Mammary epithelial cell (primary cell): ENCODE data around the gene EDN3.

Experiments used
- EZH2 ChIP-seq: IDR thresholded peaks from 2 replicates; pipeline ENCODE4 v1.6.1; 2012; ENCODE audit warnings: low read length, inconsistent platforms, borderline replicate concordance
- TF ChIP-seq, protein P1 (sequence below), 2 donors: IDR thresholded peaks in 1 of 2; conservative IDR thresholded peaks in 1 of 2; 2 replicates each; pipeline ENCODE4 v1.5.1; 2011 to 2012; ENCODE audit warnings: inconsistent platforms in 2 of 2, low read length in 2 of 2, mild to moderate bottlenecking in 2 of 2, control low read depth in 1 of 2, low read depth in 1 of 2; ENCODE audit not compliant: insufficient read depth in 1 of 2; ENCODE audit errors: extremely low read depth in 1 of 2

DNA sequence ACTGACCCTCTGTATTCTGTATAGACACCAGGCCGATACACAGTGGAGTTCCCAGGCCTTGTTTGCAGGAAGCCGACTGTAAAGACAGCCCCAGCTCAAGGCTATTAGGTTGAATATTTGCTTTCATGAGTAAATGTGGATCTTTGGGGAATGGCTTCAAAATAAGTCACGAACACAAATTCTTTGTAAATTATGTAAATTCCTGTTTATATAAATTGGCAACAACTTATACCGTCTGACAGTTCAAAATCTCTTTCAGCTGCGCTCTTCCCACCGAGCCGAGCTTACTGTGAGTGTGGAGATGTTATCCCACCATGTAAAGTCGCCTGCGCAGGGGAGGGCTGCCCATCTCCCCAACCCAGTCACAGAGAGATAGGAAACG lies 24.7 kb downstream of the EDN3 start:
- TF ChIP-seq, protein P1, sequence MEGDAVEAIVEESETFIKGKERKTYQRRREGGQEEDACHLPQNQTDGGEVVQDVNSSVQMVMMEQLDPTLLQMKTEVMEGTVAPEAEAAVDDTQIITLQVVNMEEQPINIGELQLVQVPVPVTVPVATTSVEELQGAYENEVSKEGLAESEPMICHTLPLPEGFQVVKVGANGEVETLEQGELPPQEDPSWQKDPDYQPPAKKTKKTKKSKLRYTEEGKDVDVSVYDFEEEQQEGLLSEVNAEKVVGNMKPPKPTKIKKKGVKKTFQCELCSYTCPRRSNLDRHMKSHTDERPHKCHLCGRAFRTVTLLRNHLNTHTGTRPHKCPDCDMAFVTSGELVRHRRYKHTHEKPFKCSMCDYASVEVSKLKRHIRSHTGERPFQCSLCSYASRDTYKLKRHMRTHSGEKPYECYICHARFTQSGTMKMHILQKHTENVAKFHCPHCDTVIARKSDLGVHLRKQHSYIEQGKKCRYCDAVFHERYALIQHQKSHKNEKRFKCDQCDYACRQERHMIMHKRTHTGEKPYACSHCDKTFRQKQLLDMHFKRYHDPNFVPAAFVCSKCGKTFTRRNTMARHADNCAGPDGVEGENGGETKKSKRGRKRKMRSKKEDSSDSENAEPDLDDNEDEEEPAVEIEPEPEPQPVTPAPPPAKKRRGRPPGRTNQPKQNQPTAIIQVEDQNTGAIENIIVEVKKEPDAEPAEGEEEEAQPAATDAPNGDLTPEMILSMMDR (conservative IDR thresholded peaks at IDR 0.05 in 1 of 2, IDR thresholded peaks at IDR 0.05 in 1 of 2; ENCODE audit: extremely low read depth in 1 of 2, insufficient read depth in 1 of 2, low read depth in 1 of 2, low read length in 2 of 2) = no peak
- no peak for TF ChIP-seq EZH2
